GM18505 (cell line): ENCODE data around the gene CNTFR.

Source experiments
- ATAC-seq: cut with Tn5 transposase; IDR thresholded peaks from one replicate; pipeline ENCODE4 v1.9.1; 2021; ENCODE audit not compliant: unreplicated experiment
- POLR2A ChIP-seq: IDR thresholded peaks from 4 replicates; pipeline ENCODE4 v1.6.1; 2011; ENCODE audit warnings: borderline replicate concordance; ENCODE audit not compliant: insufficient read depth, insufficient read length; ENCODE audit errors: extremely low read depth

The CNTFR gene

DNA sequence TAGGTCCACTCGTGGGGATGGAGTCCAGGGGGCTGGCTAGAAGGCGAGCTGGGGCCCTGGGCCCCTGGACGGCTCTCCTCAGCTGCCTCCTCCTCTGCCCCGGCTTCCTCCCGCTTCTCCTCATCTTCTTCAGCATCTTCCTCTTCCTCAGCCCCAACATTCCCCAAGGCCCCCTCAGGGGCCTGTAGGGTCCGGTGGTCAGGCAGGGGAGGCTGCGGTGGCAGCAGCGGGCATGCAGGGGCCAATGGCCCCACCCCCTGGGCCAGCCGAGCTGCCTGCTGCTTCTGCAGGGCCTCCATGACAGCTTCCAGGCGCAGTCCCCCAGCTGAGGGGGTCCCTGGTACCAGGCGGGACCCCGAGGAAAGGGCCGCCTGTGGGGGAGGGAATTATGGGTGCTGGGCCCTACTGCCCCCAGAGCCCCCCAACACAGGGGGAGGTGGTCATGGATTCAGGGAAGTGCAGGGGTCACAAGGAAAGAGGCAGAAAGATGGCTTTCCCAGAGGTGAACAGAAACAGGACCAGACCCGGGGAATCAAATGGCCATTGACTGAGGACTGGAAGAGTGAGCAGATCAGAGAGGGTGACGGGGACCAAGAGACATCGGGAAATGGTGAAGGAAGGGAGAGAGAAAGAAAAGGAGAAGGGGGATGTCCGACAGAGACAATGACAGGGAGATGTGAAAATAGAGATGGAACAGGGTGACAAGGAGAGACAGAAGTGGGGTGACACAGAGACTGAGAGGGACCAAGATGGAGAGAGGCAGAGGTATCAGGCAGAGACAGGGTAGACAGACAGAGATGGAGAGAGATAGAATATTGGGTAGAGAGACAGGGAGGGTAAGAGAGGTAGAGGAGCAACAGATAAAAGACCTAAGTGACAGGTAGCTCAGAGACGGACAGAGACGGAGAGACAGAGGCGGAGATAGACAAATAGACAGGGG, 38.5 kb upstream of the CNTFR start:
- no peak for TF ChIP-seq POLR2A
- ATAC-seq: no peak

GRCh38 chr9:34625186-34625486, 35.6 kb upstream of the CNTFR start:
- TF ChIP-seq POLR2A: no peak
- no peak for ATAC-seq

DNA sequence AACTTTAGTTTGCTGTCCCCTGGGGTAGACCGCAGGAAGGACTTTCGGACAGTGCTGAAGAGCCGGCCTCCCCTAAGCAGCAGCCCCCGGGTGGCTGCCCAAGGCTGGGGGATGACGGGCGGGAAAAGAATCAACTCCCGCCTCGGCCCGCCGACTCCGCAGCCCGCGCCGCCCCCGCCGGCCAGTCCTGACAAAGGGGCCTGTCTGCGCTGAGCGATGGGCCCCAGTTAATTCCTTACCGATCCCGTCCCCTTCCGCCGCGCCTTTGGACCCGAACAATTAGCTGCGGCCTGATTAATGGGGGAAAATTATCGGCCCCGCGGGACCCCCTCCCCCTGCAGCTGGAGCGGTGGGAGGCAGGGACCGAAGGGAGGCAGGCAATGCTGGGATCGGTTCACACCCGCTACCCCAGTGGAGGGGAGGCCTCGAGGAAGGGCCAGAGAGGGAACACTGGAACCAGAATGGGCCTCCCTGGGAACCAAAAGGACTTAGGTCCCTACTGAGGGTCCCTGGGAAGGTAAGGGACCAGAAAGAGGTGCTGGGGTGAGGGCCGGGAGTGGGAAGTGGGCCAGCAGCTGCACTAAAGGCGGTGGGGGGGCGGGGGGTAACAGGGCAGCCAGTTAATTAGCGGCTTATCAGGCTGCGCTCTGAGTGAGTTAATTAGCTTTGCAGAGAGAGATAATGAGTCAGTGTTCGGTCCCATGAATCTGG, 35.1 kb upstream of the CNTFR start:
- no peak for ATAC-seq

GRCh38 chr9:34623374-34624235, 34.1 kb upstream of the CNTFR start:
- no peak for TF ChIP-seq POLR2A
- no peak for ATAC-seq

More for the DNA sequence above, 35.1 kb upstream of the CNTFR start:
- TF ChIP-seq POLR2A: no peak

DNA sequence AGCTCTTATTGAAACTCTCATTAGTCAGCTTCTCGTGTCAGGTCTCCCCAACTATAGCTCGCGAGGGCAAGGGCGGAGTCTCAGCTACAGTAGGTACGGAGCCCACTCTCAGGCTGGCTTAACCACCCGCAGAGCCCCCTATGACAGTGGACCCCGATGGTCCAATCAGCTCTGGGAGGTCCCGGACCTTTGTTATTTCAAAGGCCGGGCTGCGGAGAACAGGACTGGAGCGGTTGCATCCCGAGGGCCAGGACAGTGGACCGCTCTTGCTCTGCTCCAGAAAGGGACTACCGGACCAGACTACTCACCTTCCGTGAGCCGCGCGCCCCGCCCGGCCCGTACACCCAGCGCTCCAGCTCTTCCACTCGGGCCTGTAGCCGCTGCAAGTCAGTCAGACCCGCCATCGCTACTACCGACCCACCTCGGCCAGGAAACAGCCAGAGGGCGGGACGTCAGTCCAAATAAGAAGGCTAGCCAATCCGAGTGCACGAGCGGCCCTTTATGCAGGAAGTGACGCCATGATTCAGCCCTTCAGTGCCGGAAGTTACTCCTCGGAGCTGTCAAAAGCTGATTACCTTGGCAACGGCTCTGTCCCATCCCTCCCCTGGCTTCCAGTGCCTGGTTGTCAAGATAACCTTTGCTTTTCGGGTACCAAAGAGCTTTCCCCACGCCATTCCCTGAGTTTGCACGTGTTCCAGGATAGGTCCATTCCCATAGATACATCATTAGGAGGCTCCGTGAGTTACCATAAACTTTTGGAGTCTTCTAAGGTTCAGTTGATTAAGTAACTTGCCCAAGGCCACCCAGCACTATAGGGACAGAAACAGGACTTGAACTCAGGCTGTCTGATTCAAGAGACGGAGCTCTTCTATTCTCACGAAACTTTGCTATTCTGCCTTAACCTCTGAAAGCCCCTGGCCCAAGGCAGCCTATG, 30.8 kb upstream of the CNTFR start, which contains the start of gene DCTN3:
Gene DCTN3 (minus strand): TSS at position 435 of the 934 bp plus-strand sequence. CDS start 31 bp downstream, at position 404.
- TF ChIP-seq POLR2A: peak; percentile 83
- peak; percentile 95 for ATAC-seq

DNA sequence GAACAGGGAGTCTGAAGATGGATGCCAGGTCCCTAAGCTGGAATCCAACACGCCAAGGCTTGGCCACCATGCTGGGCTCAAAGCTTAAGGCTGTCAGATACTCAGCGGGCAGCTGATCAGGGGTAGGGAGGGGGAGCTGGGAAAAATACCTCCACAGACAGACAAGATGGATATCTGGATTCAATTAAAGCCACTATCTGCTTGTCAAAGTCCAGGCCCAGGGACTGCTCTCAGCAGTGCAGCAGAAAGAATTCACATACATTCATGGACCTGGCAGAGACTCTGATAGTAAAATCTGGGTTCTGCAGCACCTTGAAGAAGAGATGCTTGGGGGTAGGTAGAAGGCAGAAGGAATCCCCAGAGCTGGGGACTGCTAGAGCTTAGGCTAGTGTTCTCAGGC, 25.6 kb upstream of the CNTFR start:
- TF ChIP-seq POLR2A: no peak
- no peak for ATAC-seq

DNA sequence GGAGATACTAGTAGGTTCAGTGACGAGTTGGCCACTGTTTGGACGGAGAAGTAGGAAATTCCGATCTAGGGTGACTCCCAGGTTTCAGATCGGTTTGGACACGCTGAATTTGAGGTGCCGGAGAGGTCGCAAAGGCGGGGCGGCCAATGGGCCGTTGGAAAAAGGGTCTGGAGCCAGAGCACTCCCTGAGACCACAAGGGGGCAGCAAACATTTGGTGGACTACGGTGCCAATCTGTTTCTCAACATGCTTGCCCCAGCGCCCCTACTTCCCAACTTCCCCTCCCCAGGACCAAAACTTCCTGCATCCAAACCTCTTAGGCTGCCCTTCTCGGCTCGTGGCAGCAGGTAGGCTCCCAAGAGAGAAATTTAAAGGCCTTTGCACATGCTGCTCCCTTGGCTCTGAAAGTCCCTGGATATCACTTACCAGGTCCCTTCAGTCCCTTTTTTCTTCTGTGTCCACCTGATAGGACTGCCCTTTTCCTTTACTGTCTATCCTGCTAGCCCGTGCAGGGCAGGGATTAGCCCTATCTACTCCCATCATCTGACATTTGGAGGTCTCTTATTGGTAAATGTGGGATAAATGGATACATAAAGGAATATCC, 23.4 kb upstream of the CNTFR start:
- ATAC-seq: no peak
- no peak for TF ChIP-seq POLR2A

GRCh38 chr9:34611811-34612787, 22.6 kb upstream of the CNTFR start, which contains the start of gene RPP25L:
RPP25L (minus strand) TSS chr9:34612097; CDS start chr9:34611296, 801 bp downstream.
- ATAC-seq: peak; percentile 93

GRCh38 chr9:34611251-34611810, 21.8 kb upstream of the CNTFR start:
- TF ChIP-seq POLR2A: no peak
- no peak for ATAC-seq

More at GRCh38 chr9:34611811-34612787, 22.6 kb upstream of the CNTFR start, which contains the start of gene RPP25L:
- peak; percentile 93 for TF ChIP-seq POLR2A

GRCh38 chr9:34610434-34611206, 21.1 kb upstream of the CNTFR start:
- ATAC-seq: no peak
- TF ChIP-seq POLR2A: no peak

GRCh38 chr9:34607331-34607730, 17.8 kb upstream of the CNTFR start:
- no peak for TF ChIP-seq POLR2A
- no peak for ATAC-seq
